ENCODE results near the gene PCBP4. TPM values are rescaled to one million over a fixed set of nuclear protein-coding genes. Genes with fewer than 3 reads are reported as not detected.

The PCBP4 gene
- total RNA-seq: 55.6 and 129 TPM in 2 replicates

DNA sequence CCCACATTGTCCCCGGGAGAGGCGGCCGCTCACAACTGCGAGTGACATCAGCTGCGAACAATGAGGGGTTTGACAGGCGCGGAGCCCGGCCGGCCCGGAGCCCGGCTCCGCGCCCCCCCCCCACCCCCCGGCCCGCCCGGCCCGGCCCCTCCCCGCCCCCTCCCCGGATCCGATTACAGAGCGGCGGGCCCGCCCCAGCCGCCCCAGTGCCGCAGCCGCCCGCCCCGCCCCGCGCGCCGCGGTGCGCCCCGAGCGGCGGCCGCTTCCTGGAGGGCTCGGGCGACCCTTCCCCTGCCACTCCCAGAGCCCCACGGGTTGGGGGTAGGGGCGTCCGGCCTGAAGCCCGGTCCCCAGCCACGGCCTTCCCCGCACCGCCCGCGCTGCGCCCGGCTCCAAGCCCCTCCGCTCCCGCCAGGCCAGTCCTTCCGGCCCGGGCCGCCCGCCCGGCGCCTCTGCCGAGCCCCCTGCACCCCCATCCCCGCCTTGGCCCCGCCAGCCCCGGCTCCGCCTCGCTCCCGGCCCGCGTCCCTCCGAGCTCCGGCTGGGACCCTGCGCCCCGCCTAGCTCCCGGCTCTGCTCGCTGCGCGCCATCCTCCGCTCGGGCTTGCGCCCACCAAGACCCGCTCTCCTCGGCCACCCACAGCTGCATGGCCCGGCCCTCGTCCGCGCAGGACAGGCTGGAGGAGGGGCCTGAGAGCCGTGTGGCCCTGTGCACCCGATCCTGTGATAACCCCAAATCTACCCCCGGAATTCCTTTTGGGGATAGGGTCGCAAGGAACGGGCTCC is at the start of gene PCBP4:
PCBP4 (minus strand) TSS at position 71 of the 786 bp plus-strand sequence. CDS start 6,214 bp downstream, outside the sequence.

DNA sequence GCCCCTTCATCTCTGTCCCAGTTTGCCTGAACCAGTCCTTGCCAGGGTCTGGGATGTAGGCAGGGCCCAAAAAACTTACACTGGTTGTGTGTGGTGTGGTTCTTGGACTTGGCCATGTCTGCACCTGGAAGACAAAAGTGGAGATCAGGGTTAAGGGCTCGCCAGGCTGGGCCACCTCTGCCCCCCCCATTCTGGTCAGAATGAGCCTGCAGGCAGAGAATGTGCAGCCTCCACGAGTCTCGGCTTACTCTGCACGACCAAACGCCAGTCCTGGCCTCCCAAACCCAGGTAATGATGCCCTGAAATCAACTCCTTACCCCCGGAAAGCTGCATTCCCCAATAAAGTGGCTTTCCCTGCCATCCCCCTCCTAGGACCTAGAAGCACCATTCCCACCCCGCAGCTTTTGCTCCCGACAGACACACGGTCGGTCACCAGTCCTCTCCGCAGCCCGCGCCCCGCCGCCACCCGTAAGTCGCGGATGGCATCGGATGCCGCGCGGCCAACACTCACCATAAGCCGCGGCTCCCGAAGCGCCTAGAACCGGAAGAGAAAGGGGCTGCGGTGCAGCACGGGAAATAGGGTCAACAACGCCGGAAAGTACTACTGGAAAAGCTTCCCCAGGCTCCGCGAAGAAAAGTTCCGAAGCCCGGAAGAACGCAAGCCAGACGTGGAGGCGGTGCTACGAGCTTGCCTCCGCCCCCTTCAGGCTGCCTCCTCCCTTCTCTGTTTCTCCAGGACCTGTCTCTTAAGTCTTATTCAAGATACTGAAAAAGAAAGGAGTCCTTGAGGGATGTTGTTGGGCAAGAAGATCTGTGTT is 28.3 kb upstream of the PCBP4 start, which contains the start of gene RPL29:
RPL29 (minus strand) TSS at position 550 of the 818 bp plus-strand sequence; CDS start at position 116, 434 bp downstream.

DNA sequence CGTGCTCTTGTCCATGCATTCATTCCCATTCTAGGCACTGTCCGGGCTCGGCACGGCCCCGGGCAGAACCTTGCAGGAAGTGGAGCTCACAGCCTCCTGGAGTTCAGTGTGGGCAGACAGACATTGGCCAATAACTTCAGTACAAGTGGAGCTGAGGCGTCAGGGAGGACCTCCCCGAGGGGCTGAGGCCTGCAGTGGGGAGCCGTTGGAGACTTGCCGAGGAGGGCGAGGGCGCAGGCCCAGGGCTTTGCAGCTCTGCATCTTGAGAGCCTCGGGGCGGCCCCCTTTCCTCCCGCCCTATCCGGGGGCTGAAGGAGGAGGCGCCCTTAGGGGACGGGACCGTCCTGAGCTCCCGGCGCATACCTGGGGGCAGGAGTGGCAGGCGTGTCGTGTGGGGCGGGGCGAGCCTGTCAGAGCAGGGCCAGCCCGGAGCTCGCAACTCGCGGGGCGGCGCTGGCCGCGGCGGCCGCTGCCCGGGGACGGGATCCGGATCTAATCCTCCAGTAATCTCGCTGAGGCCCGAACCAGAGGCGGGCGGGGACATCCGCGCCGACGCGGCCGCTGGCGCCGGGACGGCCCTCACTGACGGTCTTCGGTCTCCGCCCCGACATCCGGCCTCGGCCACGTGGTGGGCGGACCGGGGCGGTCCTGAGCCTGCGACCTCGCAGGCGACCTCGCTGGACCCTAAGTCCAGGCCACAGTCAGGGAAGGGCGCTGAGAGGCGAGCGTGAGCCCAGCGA is 15.8 kb upstream of the PCBP4 start, which contains the start of gene ACY1:
ACY1 (plus strand) TSS at position 698 of the 740 bp plus-strand sequence. CDS start 530 bp downstream, outside the sequence.

DNA sequence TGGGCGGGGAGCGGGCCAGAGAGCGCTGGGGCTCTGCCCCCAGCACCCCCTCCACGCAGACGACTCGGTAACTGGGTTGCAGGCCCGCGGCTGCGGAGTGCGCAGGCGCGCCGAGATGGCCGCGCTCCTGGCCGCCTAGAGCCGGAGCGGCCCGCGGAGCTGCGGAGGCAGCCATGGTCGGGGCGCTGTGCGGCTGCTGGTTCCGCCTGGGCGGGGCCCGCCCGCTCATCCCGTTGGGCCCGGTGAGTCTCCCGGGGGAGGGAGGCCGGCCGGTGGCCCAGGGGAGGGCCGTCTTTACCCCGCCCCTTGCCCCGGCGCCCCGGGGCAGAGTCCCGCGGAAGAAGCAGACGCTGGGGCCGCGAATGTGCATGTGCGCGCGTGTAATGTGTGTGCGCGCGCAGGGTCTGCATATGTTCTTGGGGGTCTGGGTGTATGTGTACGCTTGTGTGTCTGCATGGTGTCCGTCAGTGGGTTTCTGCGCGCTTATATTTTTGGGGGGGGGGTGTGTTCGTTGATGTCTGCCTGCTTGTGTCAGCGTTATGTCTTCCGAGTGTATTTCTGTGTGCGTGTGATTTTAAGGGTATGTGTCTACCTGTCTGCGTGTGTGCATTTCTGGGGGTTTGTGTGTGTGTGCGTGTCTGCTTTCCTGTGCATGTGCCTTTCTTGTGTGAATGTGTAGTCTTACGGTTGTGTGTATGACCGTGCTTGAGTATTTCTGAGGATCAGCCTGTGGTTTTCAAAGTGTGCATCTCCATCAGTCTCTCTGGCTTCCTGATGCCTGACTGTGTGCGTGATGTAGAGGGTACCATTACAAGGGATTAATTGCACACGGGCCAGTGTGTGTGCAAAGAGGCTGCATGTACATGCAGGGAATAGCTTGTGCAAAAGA is 8.0 kb upstream of the PCBP4 start, which contains the start of gene ABHD14A:
ABHD14A (plus strand) TSS at position 102 of the 889 bp plus-strand sequence; CDS start at position 174, 72 bp downstream.

DNA sequence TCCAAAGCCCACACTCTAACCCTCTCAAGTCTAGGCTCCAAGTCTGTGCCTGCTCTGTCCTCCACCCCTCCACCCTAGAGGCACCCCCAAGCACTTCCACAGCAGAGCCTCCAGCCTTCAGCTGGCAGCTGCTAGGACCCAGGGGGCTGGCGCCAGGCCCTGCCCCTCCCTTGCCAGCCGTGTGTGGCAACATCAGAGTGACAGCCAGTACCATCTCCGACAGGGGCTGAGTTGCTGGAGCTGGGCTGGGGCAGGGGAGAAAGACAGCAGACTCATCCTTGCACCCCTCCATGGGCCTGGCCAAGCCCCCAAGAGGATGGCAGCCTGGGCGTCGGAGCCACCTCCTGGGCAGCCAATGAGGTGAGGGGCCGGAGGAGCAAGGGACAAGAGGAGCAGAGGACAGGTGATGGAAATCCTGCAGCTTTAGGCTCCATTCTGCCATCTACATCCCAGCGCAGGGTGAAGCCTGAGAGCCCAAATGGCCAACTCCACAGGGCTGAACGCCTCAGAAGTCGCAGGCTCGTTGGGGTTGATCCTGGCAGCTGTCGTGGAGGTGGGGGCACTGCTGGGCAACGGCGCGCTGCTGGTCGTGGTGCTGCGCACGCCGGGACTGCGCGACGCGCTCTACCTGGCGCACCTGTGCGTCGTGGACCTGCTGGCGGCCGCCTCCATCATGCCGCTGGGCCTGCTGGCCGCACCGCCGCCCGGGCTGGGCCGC is 11.9 kb downstream of the PCBP4 start, which contains the start of gene GPR62:
GPR62 (plus strand) TSS at position 207 of the 718 bp plus-strand sequence; CDS start at position 479, 272 bp downstream.

DNA sequence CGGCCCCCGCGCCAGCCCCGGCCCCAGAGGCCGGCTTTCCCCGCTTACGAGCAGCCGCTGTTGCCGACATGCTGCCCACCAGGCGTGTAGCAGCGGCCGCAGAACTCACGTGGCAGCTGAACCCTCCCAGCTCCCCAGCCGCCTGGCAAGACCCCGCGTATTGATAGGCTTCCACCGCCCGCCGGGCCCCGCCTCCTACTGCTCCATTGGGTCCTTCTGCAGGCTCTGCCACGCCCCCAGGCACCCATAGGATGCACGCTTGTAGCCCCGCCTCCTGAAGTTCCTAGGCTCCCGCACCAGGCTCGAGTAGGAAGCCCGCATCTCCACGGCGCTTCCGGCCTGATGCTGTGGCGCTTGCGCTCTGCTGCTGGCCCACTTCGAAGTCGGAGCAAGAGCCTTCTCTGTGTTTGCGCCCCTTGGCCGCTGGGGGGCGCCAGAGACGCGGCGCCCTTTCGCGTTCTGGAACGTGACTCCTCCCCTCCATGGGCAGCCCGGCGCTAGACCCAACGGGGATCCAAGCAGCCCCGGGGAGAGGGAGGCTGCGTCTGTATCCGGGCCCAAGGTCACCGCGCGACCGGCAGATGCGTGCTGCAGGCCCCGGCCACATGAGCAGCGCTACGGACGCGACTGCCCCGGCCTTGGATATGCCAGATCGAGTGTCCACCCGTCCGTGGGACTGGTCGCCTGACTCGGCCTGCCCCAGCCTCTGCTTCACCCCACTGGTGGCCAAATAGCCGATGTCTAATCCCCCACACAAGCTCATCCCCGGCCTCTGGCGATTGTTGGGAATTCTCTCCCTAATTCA is 25.3 kb downstream of the PCBP4 start, which contains the start of the genes PARP3 and RRP9:
PARP3 (plus strand) TSS at position 566 of the 805 bp plus-strand sequence. CDS start 993 bp downstream, outside the sequence.
RRP9 (minus strand) TSS at position 107 of the 805 bp plus-strand sequence; CDS start at position 70, 37 bp downstream.

Other genes starting within 250 kb of the PCBP4 start
- gene IQCF6, start 188.2 kb downstream of the PCBP4 start, total RNA-seq: not detected in 2 replicates
- gene IQCF2, start 105.8 kb downstream of the PCBP4 start, total RNA-seq: not detected in 2 replicates
- not detected in 2 replicates for gene IQCF5, start 91.9 kb downstream of the PCBP4 start, total RNA-seq
- not detected in 2 replicates for gene IQCF1, start 64.1 kb downstream of the PCBP4 start, total RNA-seq
- gene RRP9, start 25.6 kb downstream of the PCBP4 start, total RNA-seq: 8.6 and 25.5 TPM in 2 replicates
- gene PARP3, start 25.1 kb downstream of the PCBP4 start, total RNA-seq: 6.7 and 9.4 TPM in 2 replicates
- 0.08 TPM in 1 of 2 replicates, not detected in the other for gene GPR62, start 12.1 kb downstream of the PCBP4 start, total RNA-seq
- 54.2 and 86.1 TPM in 2 replicates for gene ABHD14B, start 6.6 kb upstream of the PCBP4 start, total RNA-seq
- gene ABHD14A, start 7.6 kb upstream of the PCBP4 start, total RNA-seq: 20.4 and 21.6 TPM in 2 replicates
- 26.8 and 74.0 TPM in 2 replicates for gene ACY1, start 16.1 kb upstream of the PCBP4 start, total RNA-seq
- 2,354 and 3,771 TPM in 2 replicates for gene RPL29, start 28.4 kb upstream of the PCBP4 start, total RNA-seq
- gene DUSP7, start 89.1 kb upstream of the PCBP4 start, total RNA-seq: 9.6 and 14.2 TPM in 2 replicates
- gene POC1A, start 187.0 kb upstream of the PCBP4 start, total RNA-seq: 4.1 and 8.7 TPM in 2 replicates
- gene ALAS1, start 230.7 kb upstream of the PCBP4 start, total RNA-seq: 45.6 and 45.7 TPM in 2 replicates